Mesenchymal stem cell (in vitro differentiated cells and primary cell): ENCODE results near the gene ULBP1.
"Not testable (repeated sequence)": the region's sequence is repeated elsewhere in the genome, so short reads cannot be mapped to it uniquely, and the experiment has no call there.

Source experiments
- DNase-seq: peaks from one replicate; pipeline ENCODE4 v3.0.0-alpha.2; 2013
- H2AFZ ChIP-seq: one replicate; pipeline ENCODE4 v1.6.1; 2013; ENCODE audit warnings: low read depth, mild to moderate bottlenecking, control low read depth, inconsistent platforms, low read length, moderate library complexity
- H2AK5ac ChIP-seq: 2 replicates; pipeline ENCODE4 v1.6.1; 2013; ENCODE audit warnings: low read length, moderate library complexity, mild to moderate bottlenecking, inconsistent platforms; ENCODE audit not compliant: severe bottlenecking
- H2BK120ac ChIP-seq: one replicate; pipeline ENCODE4 v1.6.1; 2013; ENCODE audit warnings: low read depth, mild to moderate bottlenecking, inconsistent platforms, low read length, moderate library complexity
- H2BK12ac ChIP-seq, 2 experiments: one replicate each; pipeline ENCODE4 v1.6.1; 2013; ENCODE audit warnings: inconsistent platforms in 2 of 2, low read length in 2 of 2, mild to moderate bottlenecking in 2 of 2, moderate library complexity in 2 of 2, control low read depth in 1 of 2
- H2BK15ac ChIP-seq: one replicate; pipeline ENCODE4 v1.6.1; 2013; ENCODE audit warnings: mild to moderate bottlenecking, low read depth, inconsistent platforms; ENCODE audit not compliant: poor library complexity, severe bottlenecking
- H2BK5ac ChIP-seq: 2 replicates; pipeline ENCODE4 v1.6.1; 2013; ENCODE audit warnings: low read depth, mild to moderate bottlenecking, low read length, control low read depth, inconsistent platforms; ENCODE audit not compliant: poor library complexity, severe bottlenecking
- H3K14ac ChIP-seq, 2 experiments: one replicate each; pipeline ENCODE4 v1.6.1; 2013; ENCODE audit warnings: inconsistent platforms in 2 of 2, low read length in 2 of 2, control low read depth in 1 of 2, mild to moderate bottlenecking in 1 of 2, moderate library complexity in 1 of 2
- H3K18ac ChIP-seq, 2 experiments: one replicate each; pipeline ENCODE4 v1.6.1; 2013; ENCODE audit warnings: inconsistent platforms in 2 of 2, low read length in 2 of 2, control low read depth in 1 of 2, low read depth in 1 of 2, mild to moderate bottlenecking in 1 of 2
- H3K23ac ChIP-seq, 2 experiments: one replicate each; pipeline ENCODE4 v1.6.1; 2013; ENCODE audit warnings: inconsistent platforms in 2 of 2, low read length in 2 of 2, mild to moderate bottlenecking in 2 of 2, moderate library complexity in 2 of 2, control low read depth in 1 of 2
- H3K27ac ChIP-seq: 2 replicates; pipeline ENCODE4 v1.5.1; 2013; ENCODE audit warnings: mild to moderate bottlenecking, moderate library complexity, low read length, control low read depth, inconsistent platforms; ENCODE audit not compliant: poor library complexity, severe bottlenecking
- H3K27me3 ChIP-seq, 2 experiments: 2 replicates each; pipeline versions ENCODE4 v1.6.1 to v1.7.0; 2013; ENCODE audit warnings: low read length in 2 of 2, mild to moderate bottlenecking in 2 of 2, moderate library complexity in 2 of 2, control low read depth in 1 of 2, inconsistent platforms in 1 of 2; ENCODE audit not compliant: control insufficient read depth in 1 of 2, insufficient read depth in 1 of 2
- H3K36me3 ChIP-seq, 2 experiments: 2 replicates each; pipeline versions ENCODE4 v1.6.1 to v1.7.0; 2013; ENCODE audit warnings: low read length in 2 of 2, control low read depth in 1 of 2, inconsistent platforms in 1 of 2, low read depth in 1 of 2, mild to moderate bottlenecking in 1 of 2; ENCODE audit not compliant: insufficient read depth in 2 of 2, control insufficient read depth in 1 of 2
- H3K4ac ChIP-seq, 2 experiments: one replicate each; pipeline ENCODE4 v1.6.1; 2013; ENCODE audit warnings: inconsistent platforms in 2 of 2, low read length in 2 of 2, mild to moderate bottlenecking in 2 of 2, moderate library complexity in 2 of 2, control low read depth in 1 of 2, low read depth in 1 of 2
- H3K4me1 ChIP-seq: 2 replicates; pipeline ENCODE4 v1.6.1; 2013; ENCODE audit warnings: low read depth, low read length, control low read depth; ENCODE audit not compliant: control insufficient read depth, insufficient read depth
- H3K4me2 ChIP-seq: 2 replicates; pipeline ENCODE4 v1.6.1; 2013; ENCODE audit warnings: low read length, mild to moderate bottlenecking, inconsistent platforms; ENCODE audit not compliant: poor library complexity, severe bottlenecking
- H3K4me3 ChIP-seq, 2 experiments: 2 replicates each; pipeline versions ENCODE4 v1.5.1 to v1.7.0; 2013; ENCODE audit warnings: low read length in 2 of 2, mild to moderate bottlenecking in 2 of 2, control low read depth in 1 of 2, low read depth in 1 of 2; ENCODE audit not compliant: insufficient read depth in 1 of 2
- H3K79me1 ChIP-seq: replicated peaks from 2 replicates; pipeline ENCODE4 v1.6.1; 2013; ENCODE audit warnings: mild to moderate bottlenecking, control low read depth, low read length, inconsistent platforms; ENCODE audit not compliant: poor library complexity, severe bottlenecking
- H3K9ac ChIP-seq: 2 replicates; pipeline ENCODE4 v1.7.0; 2013; ENCODE audit warnings: mild to moderate bottlenecking, low read length, moderate library complexity
- H3K9me3 ChIP-seq: 2 replicates; pipeline ENCODE4 v1.7.0; 2013; ENCODE audit warnings: mild to moderate bottlenecking, low read length; ENCODE audit not compliant: control insufficient read depth
- H4K8ac ChIP-seq: one replicate; pipeline ENCODE4 v1.6.1; 2013; ENCODE audit warnings: inconsistent platforms, mild to moderate bottlenecking, low read length, moderate library complexity
- H4K91ac ChIP-seq: one replicate; pipeline ENCODE4 v1.6.1; 2013; ENCODE audit warnings: mild to moderate bottlenecking, low read length, inconsistent platforms
- WGBS: methylation state at CpG from one replicate; pipeline ENCODE4 v1.1.7; 2013; ENCODE audit warnings: mixed read lengths; 5-methylcytosine and 5-hydroxymethylcytosine counted together

Gene ULBP1

DNA sequence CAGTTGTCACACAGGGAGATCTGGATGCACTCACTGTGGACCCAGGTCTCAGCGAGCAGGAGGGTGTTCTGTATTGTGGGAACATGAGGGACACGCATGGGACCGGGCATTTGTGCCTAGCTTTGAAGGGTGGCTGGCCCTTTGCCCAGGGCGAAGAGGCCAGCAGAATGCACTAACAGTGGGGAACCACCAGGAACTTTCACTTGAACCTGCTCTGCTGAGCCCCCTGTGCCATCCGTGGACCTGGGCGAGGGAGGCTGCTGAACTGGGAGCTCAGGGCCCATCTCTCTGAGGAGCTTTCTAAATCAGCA, 23.1 kb upstream of the ULBP1 start:
- Histone ChIP-seq H4K91ac (no peak overlapping the region), H3K4me3 (no peak overlapping the region), H2AFZ (no peak overlapping the region), H3K79me1 (no peaks in the 10 kb centered on the region), H2BK120ac (no peak overlapping the region), H3K4ac (no peak overlapping the region), H3K27me3 (peaks cover 50 to 56% of the 10 kb centered on the region in 2 experiments), H3K4me2 (no peak overlapping the region), H3K14ac (no peak overlapping the region), H4K8ac (no peak overlapping the region), H3K36me3 (no peaks in the 10 kb centered on the region), H2BK12ac (no peak overlapping the region), H2BK5ac (no peak overlapping the region), H3K9ac (no peak overlapping the region), H3K4me1 (peaks cover 18% of the 10 kb centered on the region), H3K23ac (peak overlapping the region in 1 of 2 experiments; percentile 23), H3K18ac (no peak overlapping the region), H3K9me3 (no peaks in the 10 kb centered on the region), H3K27ac (no peak overlapping the region), H2BK15ac (no peak overlapping the region), H2AK5ac (no peak overlapping the region)
- WGBS, result 56% methylated on average over 6 of the region's 6 CpGs
- DNase-seq, result no peak

DNA sequence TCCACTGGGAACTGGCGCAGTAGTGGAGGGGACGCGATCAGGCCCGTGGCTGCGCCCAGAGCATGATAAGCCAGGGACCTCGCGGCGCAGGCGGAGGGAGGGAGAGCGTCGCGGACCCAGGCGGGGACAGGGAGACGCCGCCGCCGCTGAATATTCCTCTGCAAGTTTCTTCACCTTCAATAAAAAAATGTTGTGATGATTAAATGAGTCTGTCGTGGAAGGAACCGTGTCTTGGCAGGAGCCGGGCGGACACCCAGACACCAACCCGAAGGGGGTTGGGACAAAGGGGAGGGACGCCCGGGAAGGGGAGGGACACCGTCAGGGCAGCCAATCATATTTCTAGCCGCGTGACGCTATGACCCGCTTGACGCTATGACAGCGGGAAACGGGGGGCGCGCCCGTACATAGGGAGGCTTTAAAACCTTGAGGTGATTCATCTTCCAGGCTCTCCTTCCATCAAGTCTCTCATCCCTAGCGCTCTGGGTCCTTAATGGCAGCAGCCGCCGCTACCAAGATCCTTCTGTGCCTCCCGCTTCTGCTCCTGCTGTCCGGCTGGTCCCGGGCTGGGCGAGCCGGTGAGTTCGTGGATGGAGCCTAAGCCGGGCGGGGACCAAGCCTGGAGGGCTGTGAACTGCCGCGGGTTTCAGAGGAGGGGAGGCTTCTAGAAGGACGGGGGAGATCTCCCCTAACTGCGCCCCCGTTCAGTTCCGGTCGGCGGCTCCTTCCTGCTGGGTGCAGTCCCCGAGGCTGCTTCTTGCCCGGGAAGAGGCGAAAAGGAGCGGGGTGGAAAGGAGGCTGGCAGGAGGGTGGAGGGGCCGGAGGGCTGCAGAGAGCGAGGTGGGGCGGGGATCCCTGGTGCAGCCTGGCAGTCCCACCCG, 21.9 kb upstream of the ULBP1 start, which contains the start of gene ULBP2:
ULBP2 (plus strand) TSS at position 432 of the 878 bp plus-strand sequence; CDS start at position 491, 59 bp downstream.
- peak; percentile 96 for DNase-seq
- Histone ChIP-seq H3K9ac (peak within 1 kb of the TSS; percentile 80), H2BK15ac (peak within 1 kb of the TSS; percentile 96), H2BK12ac (peak within 1 kb of the TSS in 1 of 2 experiments; percentile 15), H3K4ac (peak within 1 kb of the TSS in 1 of 2 experiments; percentile 40), H3K4me3 (peak within 1 kb of the TSS; percentile 71 to 85), H3K27me3 (peaks cover 38 to 44% of the 10 kb centered on the region in 2 experiments), H3K4me1 (peaks cover 18% of the 10 kb centered on the region), H4K91ac (peak within 1 kb of the TSS; percentile 83), H3K36me3 (no peaks in the 10 kb centered on the region), H3K79me1 (no peaks in the 10 kb centered on the region), H3K14ac (peak within 1 kb of the TSS; percentile 2 to 7), H3K18ac (peak within 1 kb of the TSS; percentile 70 to 75), H2BK120ac (peak within 1 kb of the TSS; percentile 61), H2BK5ac (no peak within 1 kb of the TSS), H3K9me3 (no peaks in the 10 kb centered on the region), H3K27ac (peak within 1 kb of the TSS; percentile 10), H2AK5ac (no peak within 1 kb of the TSS), H3K23ac (no peak within 1 kb of the TSS), H3K4me2 (peak within 1 kb of the TSS; percentile 96), H4K8ac (peak within 1 kb of the TSS; percentile 95), H2AFZ (peak within 1 kb of the TSS; percentile 95)
- under 1% methylated on average over 48 of the region's 62 CpGs for WGBS

DNA sequence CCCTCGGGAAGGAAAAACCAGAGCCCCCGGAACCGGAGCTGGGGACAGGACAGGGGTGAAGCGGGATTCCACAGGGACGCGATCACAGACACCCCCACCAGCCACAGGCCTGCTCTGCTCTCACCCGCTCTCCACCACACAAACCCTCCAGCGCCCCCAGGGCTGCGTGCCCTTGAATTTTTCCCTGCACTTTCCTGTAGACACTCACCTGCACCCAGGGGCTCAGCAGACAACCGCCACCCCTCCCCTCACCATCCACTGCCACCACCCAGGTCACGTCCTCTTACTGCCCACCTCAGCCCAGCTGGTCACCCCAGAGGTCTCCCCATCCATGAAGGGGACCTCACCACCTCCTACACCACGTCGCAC, 21.3 kb upstream of the ULBP1 start:
- H3K79me1 ChIP-seq, result no peaks in the 10 kb centered on the region
- H2AK5ac ChIP-seq, result no peak overlapping the region
- no peak overlapping the region for H2BK5ac ChIP-seq
- H2AFZ ChIP-seq, result no peak overlapping the region
- H3K4ac ChIP-seq, result no peak overlapping the region
- H3K36me3 ChIP-seq, result no peaks in the 10 kb centered on the region
- no peak overlapping the region for H3K27ac ChIP-seq
- peak overlapping the region; percentile 96 for H3K4me2 ChIP-seq
- H3K18ac ChIP-seq, result no peak overlapping the region
- H2BK120ac ChIP-seq, result no peak overlapping the region
- peaks cover 34 to 38% of the 10 kb centered on the region in 2 experiments for H3K27me3 ChIP-seq
- H2BK12ac ChIP-seq, result no peak overlapping the region
- H3K4me1 ChIP-seq, result peaks cover 18% of the 10 kb centered on the region
- H3K4me3 ChIP-seq, result peak overlapping the region; percentile 71 to 85
- H3K23ac ChIP-seq, result no peak overlapping the region
- H2BK15ac ChIP-seq, result peak overlapping the region; percentile 63
- DNase-seq, result no peak
- H4K8ac ChIP-seq, result no peak overlapping the region
- H3K14ac ChIP-seq, result peak overlapping the region in 1 of 2 experiments; percentile 2
- H3K9ac ChIP-seq, result peak overlapping the region; percentile 80
- H4K91ac ChIP-seq, result no peak overlapping the region
- H3K9me3 ChIP-seq, result no peaks in the 10 kb centered on the region
- 3% methylated on average over 10 of the region's 13 CpGs for WGBS

DNA sequence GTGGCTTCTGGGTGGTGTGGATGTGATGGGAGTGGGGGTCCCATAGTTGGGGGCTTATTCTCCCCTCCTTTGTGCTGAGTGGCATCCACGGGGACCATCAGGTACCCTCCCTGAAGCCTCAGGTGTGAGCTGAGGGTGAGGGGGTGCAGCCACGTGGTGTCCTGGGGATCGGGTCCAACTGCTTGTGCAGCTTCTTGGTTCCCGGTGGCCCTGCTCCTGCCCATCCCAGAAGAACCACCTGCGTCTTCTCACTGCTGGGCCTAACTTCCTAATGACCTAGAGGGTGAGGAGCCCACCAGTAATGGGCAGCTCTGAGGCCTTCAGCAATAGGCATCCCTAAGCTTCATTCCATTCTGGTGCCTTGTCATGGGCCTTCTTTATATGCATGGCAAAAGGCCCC, 20.4 kb upstream of the ULBP1 start:
- not testable (repeated sequence) for H2BK5ac ChIP-seq, H3K4me2 ChIP-seq, H3K36me3 ChIP-seq, H2BK15ac ChIP-seq, H4K91ac ChIP-seq, H3K9ac ChIP-seq, H3K79me1 ChIP-seq, H3K4ac ChIP-seq, H4K8ac ChIP-seq, H2AFZ ChIP-seq, H3K27ac ChIP-seq, H3K14ac ChIP-seq, H2BK12ac ChIP-seq, H3K18ac ChIP-seq, H2BK120ac ChIP-seq, H3K9me3 ChIP-seq, H2AK5ac ChIP-seq, H3K23ac ChIP-seq, H3K4me3 ChIP-seq, DNase-seq
- Histone ChIP-seq H3K4me1 (peaks cover 16% of the 10 kb centered on the region), H3K27me3 (peaks cover 28 to 34% of the 10 kb centered on the region in 2 experiments)
- WGBS, result 63% methylated on average over 5 of the region's 5 CpGs
